Measurements from ENCODE around the gene EIPR1.

EIPR1 gene

GRCh38 chr2:3405876-3406275 is 28.3 kb upstream of the EIPR1 start:
- no peak overlapping the region for H2BK15ac ChIP-seq (ENCODE audit: low read depth, poor library complexity, severe bottlenecking)
- peaks cover 35% of the 10 kb centered on the region for H3K79me1 ChIP-seq (replicated peaks; ENCODE audit: low read length, poor library complexity, severe bottlenecking)
- no peak overlapping the region for H2AK5ac ChIP-seq (ENCODE audit: low read length, severe bottlenecking)
- no peak overlapping the region for H3K27ac ChIP-seq (ENCODE audit: low read length, poor library complexity, severe bottlenecking)
- no peak overlapping the region for H3K9ac ChIP-seq (ENCODE audit: low read length)
- no peak overlapping the region for H4K91ac ChIP-seq (ENCODE audit: low read length)
- no peaks in the 10 kb centered on the region for H3K4me1 ChIP-seq (ENCODE audit: control insufficient read depth, insufficient read depth, low read depth, low read length)
- H3K4me2 ChIP-seq (ENCODE audit: low read length, poor library complexity, severe bottlenecking), result no peak overlapping the region
- H4K8ac ChIP-seq (ENCODE audit: low read length), result no peak overlapping the region
- H3K4ac ChIP-seq (ENCODE audit: low read depth in 1 of 2, low read length in 2 of 2), result no peak overlapping the region
- H2BK5ac ChIP-seq (ENCODE audit: low read depth, low read length, poor library complexity, severe bottlenecking), result no peak overlapping the region
- H3K23ac ChIP-seq (ENCODE audit: low read length in 2 of 2), result no peak overlapping the region
- no peak overlapping the region for H3K14ac ChIP-seq (ENCODE audit: low read length in 2 of 2)
- no peak overlapping the region for H3K18ac ChIP-seq (ENCODE audit: low read depth in 1 of 2, low read length in 2 of 2)
- no peaks in the 10 kb centered on the region for H3K27me3 ChIP-seq (ENCODE audit: control insufficient read depth in 1 of 2, insufficient read depth in 1 of 2, low read length in 2 of 2)
- no peak overlapping the region for H2AFZ ChIP-seq (ENCODE audit: low read depth, low read length)
- 96% methylated on average over 7 of the region's 7 CpGs for WGBS
- H3K9me3 ChIP-seq (ENCODE audit: control insufficient read depth, low read length), result no peaks in the 10 kb centered on the region
- H3K4me3 ChIP-seq (ENCODE audit: insufficient read depth in 1 of 2, low read depth in 1 of 2, low read length in 2 of 2), result no peak overlapping the region
- no peak for DNase-seq
- peaks cover 21 to 65% of the 10 kb centered on the region in 2 experiments for H3K36me3 ChIP-seq (ENCODE audit: control insufficient read depth in 1 of 2, insufficient read depth in 2 of 2, low read depth in 1 of 2, low read length in 2 of 2)
- H2BK12ac ChIP-seq (ENCODE audit: low read length in 2 of 2), result no peak overlapping the region
- no peak overlapping the region for H2BK120ac ChIP-seq (ENCODE audit: low read depth, low read length)

- no peak overlapping the region for H3K9ac ChIP-seq (ENCODE audit: low read length)
- no peak overlapping the region for H2AFZ ChIP-seq (ENCODE audit: low read depth, low read length)
- no peaks in the 10 kb centered on the region for H3K9me3 ChIP-seq (ENCODE audit: control insufficient read depth, low read length)
- no peak overlapping the region for H3K18ac ChIP-seq (ENCODE audit: low read depth in 1 of 2, low read length in 2 of 2)
- peaks cover 40% of the 10 kb centered on the region for H3K79me1 ChIP-seq (replicated peaks; ENCODE audit: low read length, poor library complexity, severe bottlenecking)
- H2BK12ac ChIP-seq (ENCODE audit: low read length in 2 of 2), result no peak overlapping the region
- no peak overlapping the region for H3K4me2 ChIP-seq (ENCODE audit: low read length, poor library complexity, severe bottlenecking)
- H3K27ac ChIP-seq (ENCODE audit: low read length, poor library complexity, severe bottlenecking), result no peak overlapping the region
- H4K91ac ChIP-seq (ENCODE audit: low read length), result no peak overlapping the region
- H2BK15ac ChIP-seq (ENCODE audit: low read depth, poor library complexity, severe bottlenecking), result no peak overlapping the region
- no peak overlapping the region for H3K23ac ChIP-seq (ENCODE audit: low read length in 2 of 2)
- no peak overlapping the region for H3K4me3 ChIP-seq (ENCODE audit: insufficient read depth in 1 of 2, low read depth in 1 of 2, low read length in 2 of 2)
- H4K8ac ChIP-seq (ENCODE audit: low read length), result no peak overlapping the region
- WGBS, result 94% methylated on average over 2 of the region's 6 CpGs
- H3K27me3 ChIP-seq (ENCODE audit: control insufficient read depth in 1 of 2, insufficient read depth in 1 of 2, low read length in 2 of 2), result no peaks in the 10 kb centered on the region
- H3K4me1 ChIP-seq (ENCODE audit: control insufficient read depth, insufficient read depth, low read depth, low read length), result no peaks in the 10 kb centered on the region
- H3K14ac ChIP-seq (ENCODE audit: low read length in 2 of 2), result no peak overlapping the region
- H3K4ac ChIP-seq (ENCODE audit: low read depth in 1 of 2, low read length in 2 of 2), result no peak overlapping the region
- no peak overlapping the region for H2BK120ac ChIP-seq (ENCODE audit: low read depth, low read length)
- H2BK5ac ChIP-seq (ENCODE audit: low read depth, low read length, poor library complexity, severe bottlenecking), result no peak overlapping the region
- H2AK5ac ChIP-seq (ENCODE audit: low read length, severe bottlenecking), result no peak overlapping the region
- peaks cover 27 to 70% of the 10 kb centered on the region in 2 experiments for H3K36me3 ChIP-seq (ENCODE audit: control insufficient read depth in 1 of 2, insufficient read depth in 2 of 2, low read depth in 1 of 2, low read length in 2 of 2)
- no peak for DNase-seq
Observed at GRCh38 chr2:3405307-3405706, 27.7 kb upstream of the EIPR1 start.

- H2BK120ac ChIP-seq (ENCODE audit: low read depth, low read length), result no peak overlapping the region
- H4K8ac ChIP-seq (ENCODE audit: low read length), result no peak overlapping the region
- H3K27ac ChIP-seq (ENCODE audit: low read length, poor library complexity, severe bottlenecking), result no peak overlapping the region
- H3K27me3 ChIP-seq (ENCODE audit: control insufficient read depth in 1 of 2, insufficient read depth in 1 of 2, low read length in 2 of 2), result no peaks in the 10 kb centered on the region
- no peak overlapping the region for H3K9ac ChIP-seq (ENCODE audit: low read length)
- H2AK5ac ChIP-seq (ENCODE audit: low read length, severe bottlenecking), result no peak overlapping the region
- H3K4me2 ChIP-seq (ENCODE audit: low read length, poor library complexity, severe bottlenecking), result no peak overlapping the region
- H4K91ac ChIP-seq (ENCODE audit: low read length), result no peak overlapping the region
- no peak overlapping the region for H3K23ac ChIP-seq (ENCODE audit: low read length in 2 of 2)
- H3K4me1 ChIP-seq (ENCODE audit: control insufficient read depth, insufficient read depth, low read depth, low read length), result no peaks in the 10 kb centered on the region
- WGBS, result 98% methylated on average over 11 of the region's 11 CpGs
- H2BK5ac ChIP-seq (ENCODE audit: low read depth, low read length, poor library complexity, severe bottlenecking), result no peak overlapping the region
- no peak overlapping the region for H3K14ac ChIP-seq (ENCODE audit: low read length in 2 of 2)
- H3K18ac ChIP-seq (ENCODE audit: low read depth in 1 of 2, low read length in 2 of 2), result no peak overlapping the region
- no peak overlapping the region for H2AFZ ChIP-seq (ENCODE audit: low read depth, low read length)
- H3K36me3 ChIP-seq (ENCODE audit: control insufficient read depth in 1 of 2, insufficient read depth in 2 of 2, low read depth in 1 of 2, low read length in 2 of 2), result peaks cover 33 to 71% of the 10 kb centered on the region in 2 experiments
- no peak overlapping the region for H3K4ac ChIP-seq (ENCODE audit: low read depth in 1 of 2, low read length in 2 of 2)
- H2BK12ac ChIP-seq (ENCODE audit: low read length in 2 of 2), result no peak overlapping the region
- no peak overlapping the region for H3K4me3 ChIP-seq (ENCODE audit: insufficient read depth in 1 of 2, low read depth in 1 of 2, low read length in 2 of 2)
- DNase-seq, result no peak
- no peak overlapping the region for H2BK15ac ChIP-seq (ENCODE audit: low read depth, poor library complexity, severe bottlenecking)
- no peaks in the 10 kb centered on the region for H3K9me3 ChIP-seq (ENCODE audit: control insufficient read depth, low read length)
- peaks cover 39% of the 10 kb centered on the region for H3K79me1 ChIP-seq (replicated peaks; ENCODE audit: low read length, poor library complexity, severe bottlenecking)
Observed at GRCh38 chr2:3404349-3404894, 26.8 kb upstream of the EIPR1 start.

GRCh38 chr2:3403587-3404334 is 26.1 kb upstream of the EIPR1 start:
- no peak overlapping the region for H3K4ac ChIP-seq (ENCODE audit: low read depth in 1 of 2, low read length in 2 of 2)
- H2BK120ac ChIP-seq (ENCODE audit: low read depth, low read length), result no peak overlapping the region
- H3K27me3 ChIP-seq (ENCODE audit: control insufficient read depth in 1 of 2, insufficient read depth in 1 of 2, low read length in 2 of 2), result no peaks in the 10 kb centered on the region
- no peak overlapping the region for H2AFZ ChIP-seq (ENCODE audit: low read depth, low read length)
- no peak overlapping the region for H2BK5ac ChIP-seq (ENCODE audit: low read depth, low read length, poor library complexity, severe bottlenecking)
- H3K27ac ChIP-seq (ENCODE audit: low read length, poor library complexity, severe bottlenecking), result no peak overlapping the region
- no peak overlapping the region for H4K91ac ChIP-seq (ENCODE audit: low read length)
- H2AK5ac ChIP-seq (ENCODE audit: low read length, severe bottlenecking), result no peak overlapping the region
- 95% methylated on average over 9 of the region's 11 CpGs for WGBS
- no peak overlapping the region for H3K4me3 ChIP-seq (ENCODE audit: insufficient read depth in 1 of 2, low read depth in 1 of 2, low read length in 2 of 2)
- no peaks in the 10 kb centered on the region for H3K9me3 ChIP-seq (ENCODE audit: control insufficient read depth, low read length)
- no peak for DNase-seq
- H3K9ac ChIP-seq (ENCODE audit: low read length), result no peak overlapping the region
- H3K4me1 ChIP-seq (ENCODE audit: control insufficient read depth, insufficient read depth, low read depth, low read length), result no peaks in the 10 kb centered on the region
- no peak overlapping the region for H3K4me2 ChIP-seq (ENCODE audit: low read length, poor library complexity, severe bottlenecking)
- peaks cover 38% of the 10 kb centered on the region for H3K79me1 ChIP-seq (replicated peaks; ENCODE audit: low read length, poor library complexity, severe bottlenecking)
- H3K36me3 ChIP-seq (ENCODE audit: control insufficient read depth in 1 of 2, insufficient read depth in 2 of 2, low read depth in 1 of 2, low read length in 2 of 2), result peaks cover 33 to 72% of the 10 kb centered on the region in 2 experiments
- H2BK12ac ChIP-seq (ENCODE audit: low read length in 2 of 2), result no peak overlapping the region
- H3K23ac ChIP-seq (ENCODE audit: low read length in 2 of 2), result peak overlapping the region in 1 of 2 experiments; percentile 63
- H3K14ac ChIP-seq (ENCODE audit: low read length in 2 of 2), result no peak overlapping the region
- no peak overlapping the region for H2BK15ac ChIP-seq (ENCODE audit: low read depth, poor library complexity, severe bottlenecking)
- no peak overlapping the region for H3K18ac ChIP-seq (ENCODE audit: low read depth in 1 of 2, low read length in 2 of 2)
- H4K8ac ChIP-seq (ENCODE audit: low read length), result no peak overlapping the region
